Measurements from ENCODE around the gene CCDC86.

CCDC86 gene

GRCh38 chr11:60854140-60854846, 12.4 kb downstream of the CCDC86 start:
- FAIRE-seq, result no peak

GRCh38 chr11:60854847-60855725, 13.2 kb downstream of the CCDC86 start:
- FAIRE-seq, result no peak

GRCh38 chr11:60855726-60856633, 14.1 kb downstream of the CCDC86 start, which contains the start of gene PTGDR2:
TSS of gene PTGDR2 (minus strand) at chr11:60855950. CDS start at chr11:60853722, 2,228 bp downstream.
- FAIRE-seq, result no peak

GRCh38 chr11:60857378-60858232, 15.7 kb downstream of the CCDC86 start:
- no peak for FAIRE-seq

GRCh38 chr11:60858236-60858635, 16.3 kb downstream of the CCDC86 start:
- FAIRE-seq, result no peak

- no peak for FAIRE-seq
Measured at GRCh38 chr11:60858731-60859464, 17.0 kb downstream of the CCDC86 start.

GRCh38 chr11:60859616-60860250, 17.8 kb downstream of the CCDC86 start:
- no peak for FAIRE-seq

- no peak for FAIRE-seq
Measured at GRCh38 chr11:60860943-60861342, 19.0 kb downstream of the CCDC86 start.

- no peak for FAIRE-seq
Measured at GRCh38 chr11:60862171-60862570, 20.3 kb downstream of the CCDC86 start.

GRCh38 chr11:60863550-60864521, 21.9 kb downstream of the CCDC86 start:
- FAIRE-seq, result no peak

GRCh38 chr11:60864856-60865513, 23.1 kb downstream of the CCDC86 start:
- no peak for FAIRE-seq

- FAIRE-seq, result no peak
Measured at GRCh38 chr11:60866911-60867870, 25.3 kb downstream of the CCDC86 start, which contains the start of gene ZP1. TSS of gene ZP1 (plus strand) at chr11:60867542. CDS start at chr11:60867562, 20 bp downstream.

GRCh38 chr11:60867871-60868681, 26.2 kb downstream of the CCDC86 start:
- FAIRE-seq, result no peak

GRCh38 chr11:60868682-60869450, 27.0 kb downstream of the CCDC86 start:
- no peak for FAIRE-seq

- FAIRE-seq, result no peak
Measured at GRCh38 chr11:60869451-60869825, 27.5 kb downstream of the CCDC86 start.

GRCh38 chr11:60870276-60870675, 28.4 kb downstream of the CCDC86 start:
- FAIRE-seq, result no peak
